K562 (cell line): ENCODE results near the gene MARCHF5. TPM values are rescaled to one million over a fixed set of nuclear protein-coding genes. Genes with fewer than 3 reads are reported as not detected.

Experiments
- CBX1 ChIP-seq: sonication (generic); IDR thresholded peaks from 2 replicates; pipeline ENCODE4 v1.6.1; 2016; ENCODE audit warnings: antibody characterized with exemption, low read depth, mild to moderate bottlenecking
- GATAD2B ChIP-seq: fragments of 450-650 bp; IDR thresholded peaks from 2 replicates; pipeline ENCODE4 v1.6.1; 2017; ENCODE audit warnings: mild to moderate bottlenecking, borderline replicate concordance
- NBN ChIP-seq: fragments of 450-650 bp; IDR thresholded peaks from 2 replicates; pipeline ENCODE4 v1.6.1; 2016; ENCODE audit warnings: low read depth, mild to moderate bottlenecking
- POU5F1 ChIP-seq: fragments of 150-350 bp; IDR thresholded peaks from 2 replicates; pipeline ENCODE4 v1.6.1; 2014; ENCODE audit warnings: borderline replicate concordance, low read length, low read depth, mild to moderate bottlenecking; ENCODE audit not compliant: partially characterized antibody
- RBM14 ChIP-seq: fragments of 200-400 bp; formaldehyde crosslinking; IDR thresholded peaks from 2 replicates; pipeline ENCODE4 v1.6.1; 2018; ENCODE audit warnings: low read depth, mild to moderate bottlenecking, low read length, moderate library complexity, borderline replicate concordance; ENCODE audit not compliant: insufficient read depth
- SAFB ChIP-seq: fragments of 200-400 bp; formaldehyde crosslinking; IDR thresholded peaks from 2 replicates; pipeline ENCODE4 v1.6.1; 2017; ENCODE audit warnings: low read depth, low read length, borderline replicate concordance
- SP1 ChIP-seq: sonication (generic); formaldehyde crosslinking; IDR thresholded peaks from 2 replicates; pipeline ENCODE4 v1.8.1; 2022; ENCODE audit warnings: mild to moderate bottlenecking, missing genetic modification reagents
- SPI1 ChIP-seq: IDR thresholded peaks from 2 replicates; pipeline ENCODE4 v1.6.1; 2011; ENCODE audit warnings: low read depth, low read length, control low read depth, borderline replicate concordance
- TRIM24 ChIP-seq, 2 experiments: fragments of 450-650 bp; IDR thresholded peaks; 2 replicates each; pipeline ENCODE4 v1.6.1; 2016
- ZNF232 ChIP-seq: sonication (generic); formaldehyde crosslinking; IDR thresholded peaks from 2 replicates; pipeline ENCODE4 v1.8.0; 2022; ENCODE audit warnings: mild to moderate bottlenecking, missing genetic modification reagents
- ZNF41 ChIP-seq: fragments of 250-450 bp; sonication (Bioruptor Pico); conservative IDR thresholded peaks from 2 replicates; pipeline ENCODE4 v1.4.0; 2020; ENCODE audit warnings: mild to moderate bottlenecking
- ZNF436 ChIP-seq: fragments of 250-450, 450-650 bp; sonication (Bioruptor Pico); formaldehyde crosslinking; IDR thresholded peaks from 2 replicates; pipeline ENCODE4 v1.7.0; 2020; ENCODE audit warnings: mild to moderate bottlenecking
- polyA plus RNA-seq, 8 experiments: library from polyadenylated mRNA; depleted of rRNA in 4 of 8; stranded (reverse) in 5 of 8; unstranded in 3 of 8; fragments of >200 nt; fragmentation: Nextera tagmentation in 2 of 8; fragmentation: Illumina TruSeq in 1 of 8; extraction: Ambion mirVana in 2 of 8; extraction: Trizol in 1 of 8; gene quantifications; 2 replicates each; pipeline versions ENCODE4 v1.2.1 to v1.2.3, GENCODE V29; 2011 to 2014; ENCODE audit warnings: inconsistent platforms in 1 of 8, missing spikeins in 1 of 8
- total RNA-seq, 7 experiments: library from RNA; depleted of rRNA in 6 of 7; stranded (reverse); fragments of >200 nt in 6 of 7; fragmentation: Illumina TruSeq in 2 of 7; extraction: Trizol in 2 of 7; gene quantifications; 2 replicates each; pipeline versions ENCODE4 v1.2.1 to v1.2.3, GENCODE V29; 2011 to 2021; ENCODE audit warnings: low replicate concordance in 1 of 7
- TF ChIP-seq, protein P1 (sequence below): IDR thresholded peaks from 2 replicates; pipeline ENCODE4 v1.6.1; 2012; ENCODE audit warnings: low read depth, low read length, improper control_type of control experiment, borderline replicate concordance
- TF ChIP-seq, protein P2 (sequence below): fragments of 250-450 bp; sonication (Bioruptor Pico); IDR thresholded peaks from 2 replicates; pipeline ENCODE4 v1.4.0; 2020; ENCODE audit warnings: mild to moderate bottlenecking, moderate library complexity
- TF ChIP-seq, protein P3 (sequence below): sonication (generic); formaldehyde crosslinking; IDR thresholded peaks from 2 replicates; pipeline ENCODE4 v1.8.0; 2022; ENCODE audit warnings: mild to moderate bottlenecking, low read depth, missing genetic modification reagents
- TF ChIP-seq, protein P4 (sequence below): fragments of 250-450 bp; sonication (Bioruptor Pico); IDR thresholded peaks from 2 replicates; pipeline ENCODE4 v1.4.0; 2020
- TF ChIP-seq, protein P5 (sequence below): fragments of 450-650 bp; formaldehyde crosslinking; IDR thresholded peaks from 2 replicates; pipeline ENCODE4 v1.4.0; 2020; ENCODE audit warnings: mild to moderate bottlenecking, moderate library complexity
- TF ChIP-seq, protein P6 (sequence below): conservative IDR thresholded peaks from 2 replicates; pipeline ENCODE4 v1.6.1; 2011; ENCODE audit warnings: low read depth, mild to moderate bottlenecking, low read length; ENCODE audit not compliant: control insufficient read depth

MARCHF5 gene
- total and polyA plus RNA-seq, 9 of the 15 experiments (the other 6 are each of a cell fraction or from before 2014, with no cell fraction given), result 3.4 to 27.2 (median 11.5) TPM

DNA sequence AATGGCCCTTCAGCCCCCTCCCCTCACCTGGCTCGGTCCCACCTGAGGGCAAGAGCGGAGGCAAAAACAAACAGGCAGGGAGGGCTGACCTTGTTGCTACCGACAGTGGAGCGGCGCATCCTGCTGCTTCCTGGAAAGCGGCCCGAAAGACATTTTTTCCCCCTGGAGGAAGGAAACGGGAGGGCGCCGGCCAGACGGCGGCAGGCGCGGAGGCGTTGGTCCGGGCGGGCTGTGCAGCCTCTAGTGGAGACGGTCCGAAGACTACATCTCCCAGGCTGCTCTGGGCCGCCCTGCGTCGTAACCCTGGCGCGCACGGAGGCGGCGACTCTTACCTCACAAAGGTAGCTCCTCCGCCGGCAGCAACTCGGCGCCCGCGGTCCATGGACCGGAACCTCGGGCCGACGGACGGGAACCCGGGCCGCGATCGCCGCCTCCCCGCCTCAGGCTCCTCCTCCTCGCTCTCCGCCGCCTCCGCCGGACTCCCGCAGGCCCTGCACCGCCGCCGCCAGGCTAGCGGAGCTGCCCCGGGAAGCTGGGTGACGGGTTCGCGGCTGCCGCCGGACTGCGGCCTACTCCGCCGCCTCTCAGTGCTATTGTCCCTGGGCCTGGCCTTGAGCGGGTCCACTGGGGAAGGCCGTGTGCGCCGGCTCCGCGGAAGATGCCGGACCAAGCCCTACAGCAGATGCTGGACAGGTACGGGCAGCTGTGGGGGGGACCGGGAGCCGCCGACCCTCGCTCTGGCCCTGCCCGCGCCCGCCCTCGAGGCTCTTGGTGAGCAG lies at the start of gene MARCHF5, which contains the start of gene CPEB3 (continued):
- TF ChIP-seq SPI1 (no peak), ZNF232 (CRISPR knock-in tag) (no peak), ZNF436 (CRISPR knock-in tag) (no peak), NBN (0 out of 2 replicates have a peak, but pooled peaks have one; percentile 40), TRIM24 (IDR thresholded peaks at IDR 0.05) (no peak), GATAD2B (peak; percentile 45; the same call in 1 of the 2 replicates), POU5F1 (no peak), SAFB (no peak), ZNF41 (CRISPR knock-in tag) (no peak), SP1 (peak; percentile 82; the same call in 1 of the 2 replicates), CBX1 (no peak), RBM14 (0 out of 2 replicates have a peak, but pooled peaks have one; percentile 28)
- TF ChIP-seq, protein P1, sequence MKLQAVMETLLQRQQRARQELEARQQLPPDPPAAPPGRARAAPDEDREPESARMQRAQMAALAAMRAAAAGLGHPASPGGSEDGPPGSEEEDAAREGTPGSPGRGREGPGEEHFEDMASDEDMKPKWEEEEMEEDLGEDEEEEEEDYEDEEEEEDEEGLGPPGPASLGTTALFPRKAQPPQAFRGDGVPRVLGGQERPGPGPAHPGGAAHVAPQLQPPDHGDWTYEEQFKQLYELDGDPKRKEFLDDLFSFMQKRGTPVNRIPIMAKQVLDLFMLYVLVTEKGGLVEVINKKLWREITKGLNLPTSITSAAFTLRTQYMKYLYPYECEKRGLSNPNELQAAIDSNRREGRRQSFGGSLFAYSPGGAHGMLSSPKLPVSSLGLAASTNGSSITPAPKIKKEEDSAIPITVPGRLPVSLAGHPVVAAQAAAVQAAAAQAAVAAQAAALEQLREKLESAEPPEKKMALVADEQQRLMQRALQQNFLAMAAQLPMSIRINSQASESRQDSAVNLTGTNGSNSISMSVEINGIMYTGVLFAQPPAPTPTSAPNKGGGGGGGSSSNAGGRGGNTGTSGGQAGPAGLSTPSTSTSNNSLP, result no peak
- TF ChIP-seq, protein P2, sequence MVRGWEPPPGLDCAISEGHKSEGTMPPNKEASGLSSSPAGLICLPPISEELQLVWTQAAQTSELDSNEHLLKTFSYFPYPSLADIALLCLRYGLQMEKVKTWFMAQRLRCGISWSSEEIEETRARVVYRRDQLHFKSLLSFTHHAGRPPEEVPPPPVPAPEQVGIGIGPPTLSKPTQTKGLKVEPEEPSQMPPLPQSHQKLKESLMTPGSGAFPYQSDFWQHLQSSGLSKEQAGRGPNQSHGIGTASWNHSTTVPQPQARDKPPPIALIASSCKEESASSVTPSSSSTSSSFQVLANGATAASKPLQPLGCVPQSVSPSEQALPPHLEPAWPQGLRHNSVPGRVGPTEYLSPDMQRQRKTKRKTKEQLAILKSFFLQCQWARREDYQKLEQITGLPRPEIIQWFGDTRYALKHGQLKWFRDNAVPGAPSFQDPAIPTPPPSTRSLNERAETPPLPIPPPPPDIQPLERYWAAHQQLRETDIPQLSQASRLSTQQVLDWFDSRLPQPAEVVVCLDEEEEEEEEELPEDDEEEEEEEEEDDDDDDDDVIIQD (CRISPR knock-in tag), result no peak
- TF ChIP-seq, protein P3, sequence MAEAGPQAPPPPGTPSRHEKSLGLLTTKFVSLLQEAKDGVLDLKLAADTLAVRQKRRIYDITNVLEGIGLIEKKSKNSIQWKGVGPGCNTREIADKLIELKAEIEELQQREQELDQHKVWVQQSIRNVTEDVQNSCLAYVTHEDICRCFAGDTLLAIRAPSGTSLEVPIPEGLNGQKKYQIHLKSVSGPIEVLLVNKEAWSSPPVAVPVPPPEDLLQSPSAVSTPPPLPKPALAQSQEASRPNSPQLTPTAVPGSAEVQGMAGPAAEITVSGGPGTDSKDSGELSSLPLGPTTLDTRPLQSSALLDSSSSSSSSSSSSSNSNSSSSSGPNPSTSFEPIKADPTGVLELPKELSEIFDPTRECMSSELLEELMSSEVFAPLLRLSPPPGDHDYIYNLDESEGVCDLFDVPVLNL, result no peak
- TF ChIP-seq, protein P4, sequence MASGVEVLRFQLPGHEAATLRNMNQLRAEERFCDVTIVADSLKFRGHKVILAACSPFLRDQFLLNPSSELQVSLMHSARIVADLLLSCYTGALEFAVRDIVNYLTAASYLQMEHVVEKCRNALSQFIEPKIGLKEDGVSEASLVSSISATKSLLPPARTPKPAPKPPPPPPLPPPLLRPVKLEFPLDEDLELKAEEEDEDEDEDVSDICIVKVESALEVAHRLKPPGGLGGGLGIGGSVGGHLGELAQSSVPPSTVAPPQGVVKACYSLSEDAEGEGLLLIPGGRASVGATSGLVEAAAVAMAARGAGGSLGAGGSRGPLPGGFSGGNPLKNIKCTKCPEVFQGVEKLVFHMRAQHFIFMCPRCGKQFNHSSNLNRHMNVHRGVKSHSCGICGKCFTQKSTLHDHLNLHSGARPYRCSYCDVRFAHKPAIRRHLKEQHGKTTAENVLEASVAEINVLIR (CRISPR knock-in tag), result peak; percentile 83
- TF ChIP-seq, protein P5, sequence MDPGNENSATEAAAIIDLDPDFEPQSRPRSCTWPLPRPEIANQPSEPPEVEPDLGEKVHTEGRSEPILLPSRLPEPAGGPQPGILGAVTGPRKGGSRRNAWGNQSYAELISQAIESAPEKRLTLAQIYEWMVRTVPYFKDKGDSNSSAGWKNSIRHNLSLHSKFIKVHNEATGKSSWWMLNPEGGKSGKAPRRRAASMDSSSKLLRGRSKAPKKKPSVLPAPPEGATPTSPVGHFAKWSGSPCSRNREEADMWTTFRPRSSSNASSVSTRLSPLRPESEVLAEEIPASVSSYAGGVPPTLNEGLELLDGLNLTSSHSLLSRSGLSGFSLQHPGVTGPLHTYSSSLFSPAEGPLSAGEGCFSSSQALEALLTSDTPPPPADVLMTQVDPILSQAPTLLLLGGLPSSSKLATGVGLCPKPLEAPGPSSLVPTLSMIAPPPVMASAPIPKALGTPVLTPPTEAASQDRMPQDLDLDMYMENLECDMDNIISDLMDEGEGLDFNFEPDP (CRISPR knock-in tag), result no peak
- TF ChIP-seq, protein P6, sequence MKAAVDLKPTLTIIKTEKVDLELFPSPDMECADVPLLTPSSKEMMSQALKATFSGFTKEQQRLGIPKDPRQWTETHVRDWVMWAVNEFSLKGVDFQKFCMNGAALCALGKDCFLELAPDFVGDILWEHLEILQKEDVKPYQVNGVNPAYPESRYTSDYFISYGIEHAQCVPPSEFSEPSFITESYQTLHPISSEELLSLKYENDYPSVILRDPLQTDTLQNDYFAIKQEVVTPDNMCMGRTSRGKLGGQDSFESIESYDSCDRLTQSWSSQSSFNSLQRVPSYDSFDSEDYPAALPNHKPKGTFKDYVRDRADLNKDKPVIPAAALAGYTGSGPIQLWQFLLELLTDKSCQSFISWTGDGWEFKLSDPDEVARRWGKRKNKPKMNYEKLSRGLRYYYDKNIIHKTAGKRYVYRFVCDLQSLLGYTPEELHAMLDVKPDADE, result peak; percentile 92; the same call in 1 of the 2 replicates
